ENCODE data around the gene FBXW8. TPM values are rescaled to one million over a fixed set of nuclear protein-coding genes. Genes with fewer than 3 reads are reported as not detected.

The FBXW8 gene
- total RNA-seq, 1 donor from 2014 or later: 13.8 TPM

GRCh38 chr12:117035287-117035686 is 124.5 kb downstream of the FBXW8 start:
- H3K4me3 ChIP-seq: no peak overlapping the region
- H3K4me1 ChIP-seq: peaks cover 18% of the 10 kb centered on the region
- no peak for DNase-seq (ENCODE audit: extremely low spot score in 2 of 2)
- no peaks in the 10 kb centered on the region for H3K9me3 ChIP-seq
- intact Hi-C loops (cut with DNase I): no loop called here
- no peaks in the 10 kb centered on the region for H3K27me3 ChIP-seq
- TF ChIP-seq CTCF (IDR thresholded peaks at IDR 0.05): no peak
- TF ChIP-seq POLR2A (IDR thresholded peaks at IDR 0.05): no peak
- no peak for TF ChIP-seq POLR2AphosphoS5 (IDR thresholded peaks at IDR 0.05; ENCODE audit: insufficient read depth in 1 of 2, low read depth in 1 of 2)
- H3K36me3 ChIP-seq: no peaks in the 10 kb centered on the region
- H3K27ac ChIP-seq: no peak overlapping the region

DNA sequence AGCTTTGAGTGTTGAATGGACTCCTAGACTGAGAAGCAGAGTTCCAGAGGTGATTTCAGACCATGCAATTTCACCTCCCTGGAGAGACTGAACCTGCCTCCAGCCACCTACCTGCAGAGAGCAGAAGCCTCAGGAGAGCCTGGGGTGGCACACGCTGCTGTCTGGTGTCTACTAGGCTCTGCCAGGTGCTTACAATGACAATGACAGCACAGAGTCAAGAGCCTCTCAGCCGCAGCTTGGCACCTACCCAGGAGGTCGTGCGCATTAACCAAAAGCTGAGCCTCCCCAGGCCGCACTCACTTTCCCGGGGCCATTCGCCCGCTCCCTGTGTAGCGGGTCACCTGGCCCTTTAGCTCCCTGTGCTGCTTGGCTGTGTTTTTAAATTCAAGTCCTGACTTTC is 125.3 kb downstream of the FBXW8 start:
- H3K27me3 ChIP-seq: no peaks in the 10 kb centered on the region
- no peaks in the 10 kb centered on the region for H3K9me3 ChIP-seq
- H3K4me3 ChIP-seq: no peak overlapping the region
- intact Hi-C loops (cut with DNase I): no loop called here
- TF ChIP-seq POLR2AphosphoS5 (IDR thresholded peaks at IDR 0.05; ENCODE audit: insufficient read depth in 1 of 2, low read depth in 1 of 2) (no peak), CTCF (IDR thresholded peaks at IDR 0.05) (no peak), POLR2A (IDR thresholded peaks at IDR 0.05) (no peak)
- H3K27ac ChIP-seq: no peak overlapping the region
- H3K4me1 ChIP-seq: peaks cover 18% of the 10 kb centered on the region
- no peaks in the 10 kb centered on the region for H3K36me3 ChIP-seq
- no peak for DNase-seq (ENCODE audit: extremely low spot score in 2 of 2)

GRCh38 chr12:117036547-117036946 is 125.8 kb downstream of the FBXW8 start:
- intact Hi-C loops (cut with DNase I): no loop called here

GRCh38 chr12:117037289-117038022 is 126.7 kb downstream of the FBXW8 start:
- Histone ChIP-seq H3K27ac (no peak overlapping the region), H3K4me1 (peaks cover 18% of the 10 kb centered on the region), H3K36me3 (no peaks in the 10 kb centered on the region), H3K27me3 (no peaks in the 10 kb centered on the region), H3K9me3 (no peaks in the 10 kb centered on the region), H3K4me3 (no peak overlapping the region)
- no peak for DNase-seq (ENCODE audit: extremely low spot score in 2 of 2)
- intact Hi-C loops (cut with DNase I): no loop called here
- TF ChIP-seq POLR2AphosphoS5 (IDR thresholded peaks at IDR 0.05; ENCODE audit: insufficient read depth in 1 of 2, low read depth in 1 of 2) (no peak), CTCF (IDR thresholded peaks at IDR 0.05) (no peak), POLR2A (IDR thresholded peaks at IDR 0.05) (no peak)

More at GRCh38 chr12:117036547-117036946, 125.8 kb downstream of the FBXW8 start:
- TF ChIP-seq POLR2A (IDR thresholded peaks at IDR 0.05) (no peak), POLR2AphosphoS5 (IDR thresholded peaks at IDR 0.05; ENCODE audit: insufficient read depth in 1 of 2, low read depth in 1 of 2) (no peak), CTCF (IDR thresholded peaks at IDR 0.05) (no peak)
- Histone ChIP-seq H3K4me1 (peaks cover 18% of the 10 kb centered on the region), H3K36me3 (no peaks in the 10 kb centered on the region), H3K27me3 (no peaks in the 10 kb centered on the region), H3K4me3 (no peak overlapping the region), H3K27ac (no peak overlapping the region), H3K9me3 (no peaks in the 10 kb centered on the region)
- no peak for DNase-seq (ENCODE audit: extremely low spot score in 2 of 2)

DNA sequence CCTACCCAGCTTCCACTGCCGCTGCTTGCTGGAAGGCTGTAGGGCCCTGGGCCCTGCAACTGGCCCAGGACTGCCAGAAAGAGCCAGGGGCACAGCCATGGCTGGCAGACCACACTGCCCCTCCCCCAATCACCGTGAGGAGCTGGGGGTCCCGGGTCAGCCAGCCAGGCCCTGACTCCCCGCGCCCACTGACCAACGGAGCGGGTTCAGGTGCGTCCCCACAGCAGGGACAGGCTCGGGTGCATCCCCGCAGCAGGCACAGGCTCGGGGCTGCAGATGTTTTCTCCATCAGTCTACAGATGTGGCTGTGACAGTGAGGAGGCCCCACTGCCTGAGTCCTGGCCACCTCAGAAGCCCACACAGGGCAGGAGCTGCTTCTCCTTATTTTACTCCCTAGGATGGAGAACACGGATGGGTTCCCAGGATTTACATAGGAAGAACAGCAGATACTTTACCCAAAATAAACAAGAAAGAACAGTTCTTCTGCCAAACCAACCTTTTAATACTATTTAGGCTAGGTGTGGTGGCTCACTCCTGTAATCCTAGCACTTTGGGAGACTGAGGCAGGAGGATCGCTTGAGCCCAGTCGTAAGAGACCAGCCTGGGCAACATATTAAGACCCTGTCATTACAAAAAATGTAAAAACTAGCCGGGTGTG is 127.4 kb downstream of the FBXW8 start:
- no peaks in the 10 kb centered on the region for H3K27me3 ChIP-seq
- no peaks in the 10 kb centered on the region for H3K36me3 ChIP-seq
- no peak overlapping the region for H3K4me3 ChIP-seq
- H3K4me1 ChIP-seq: peaks cover 11% of the 10 kb centered on the region
- no peak for DNase-seq (ENCODE audit: extremely low spot score in 2 of 2)
- no peak overlapping the region for H3K27ac ChIP-seq
- TF ChIP-seq POLR2A (IDR thresholded peaks at IDR 0.05) (no peak), POLR2AphosphoS5 (IDR thresholded peaks at IDR 0.05; ENCODE audit: insufficient read depth in 1 of 2, low read depth in 1 of 2) (no peak), CTCF (IDR thresholded peaks at IDR 0.05) (no peak)
- no peaks in the 10 kb centered on the region for H3K9me3 ChIP-seq
- intact Hi-C loops (cut with DNase I): no loop called here

Data from vagina (tissue), 2 donors.